Measurements from ENCODE around the gene ARHGAP45. TPM values are rescaled to one million over a fixed set of nuclear protein-coding genes. Genes with fewer than 3 reads are reported as not detected.

ARHGAP45 gene
- total RNA-seq, 2 donors from 2014 or later = 37.9 to 42.6 TPM

- peaks cover 9% of the 10 kb centered on the region for H3K36me3 ChIP-seq
- no peak for ATAC-seq (ENCODE audit: insufficient number of reproducible peaks, low FRiP score, low read depth)
- no peak overlapping the region for H3K4me3 ChIP-seq
- no peak for DNase-seq (ENCODE audit: low spot score)
- no peaks in the 10 kb centered on the region for H3K27me3 ChIP-seq (replicated peaks; ENCODE audit: insufficient read depth)
- no peak overlapping the region for H3K27ac ChIP-seq
- peaks cover 7 to 12% of the 10 kb centered on the region in 2 donors for H3K4me1 ChIP-seq (ENCODE audit: control insufficient read depth in 1 of 2, low read depth in 2 of 2)
- no peak for TF ChIP-seq CTCF (IDR thresholded peaks at IDR 0.05)
- H3K9me3 ChIP-seq = no peaks in the 10 kb centered on the region
Observed at GRCh38 chr19:1089126-1089771, 22.3 kb downstream of the ARHGAP45 start.

- Histone ChIP-seq H3K27ac (no peak overlapping the region), H3K9me3 (no peaks in the 10 kb centered on the region), H3K36me3 (peaks cover 9% of the 10 kb centered on the region), H3K27me3 (replicated peaks; ENCODE audit: insufficient read depth) (no peaks in the 10 kb centered on the region), H3K4me3 (no peak overlapping the region), H3K4me1 (ENCODE audit: control insufficient read depth in 1 of 2, low read depth in 2 of 2) (peaks cover 10 to 16% of the 10 kb centered on the region in 2 donors)
- no peak for TF ChIP-seq CTCF (IDR thresholded peaks at IDR 0.05)
- DNase-seq (ENCODE audit: low spot score) (no peak), ATAC-seq (ENCODE audit: insufficient number of reproducible peaks, low FRiP score, low read depth) (no peak)
Observed at GRCh38 chr19:1089891-1090290, 22.9 kb downstream of the ARHGAP45 start.

- ATAC-seq (ENCODE audit: insufficient number of reproducible peaks, low FRiP score, low read depth) = no peak
- no peak overlapping the region for H3K27ac ChIP-seq
- no peaks in the 10 kb centered on the region for H3K9me3 ChIP-seq
- no peak for DNase-seq (ENCODE audit: low spot score)
- H3K4me3 ChIP-seq = no peak overlapping the region
- no peaks in the 10 kb centered on the region for H3K27me3 ChIP-seq (replicated peaks; ENCODE audit: insufficient read depth)
- H3K4me1 ChIP-seq (ENCODE audit: control insufficient read depth in 1 of 2, low read depth in 2 of 2) = peaks cover 10 to 21% of the 10 kb centered on the region in 2 donors
- peaks cover 9% of the 10 kb centered on the region for H3K36me3 ChIP-seq
- TF ChIP-seq CTCF (IDR thresholded peaks at IDR 0.05) = no peak
Observed at GRCh38 chr19:1090731-1091543, 24.0 kb downstream of the ARHGAP45 start.

- Histone ChIP-seq H3K27me3 (replicated peaks; ENCODE audit: insufficient read depth) (no peaks in the 10 kb centered on the region), H3K4me1 (ENCODE audit: control insufficient read depth in 1 of 2, low read depth in 2 of 2) (peaks cover 10 to 23% of the 10 kb centered on the region in 2 donors), H3K9me3 (no peaks in the 10 kb centered on the region), H3K4me3 (no peak overlapping the region), H3K27ac (no peak overlapping the region), H3K36me3 (peaks cover 9% of the 10 kb centered on the region)
- ATAC-seq (ENCODE audit: insufficient number of reproducible peaks, low FRiP score, low read depth) (no peak), DNase-seq (ENCODE audit: low spot score) (no peak)
- no peak for TF ChIP-seq CTCF (IDR thresholded peaks at IDR 0.05)
Observed at GRCh38 chr19:1091544-1092175, 24.7 kb downstream of the ARHGAP45 start.

GRCh38 chr19:1093330-1093729 lies 26.4 kb downstream of the ARHGAP45 start:
- Histone ChIP-seq H3K36me3 (peaks cover 9% of the 10 kb centered on the region), H3K4me1 (ENCODE audit: control insufficient read depth in 1 of 2, low read depth in 2 of 2) (peaks cover 10 to 28% of the 10 kb centered on the region in 2 donors), H3K9me3 (no peaks in the 10 kb centered on the region), H3K27me3 (replicated peaks; ENCODE audit: insufficient read depth) (no peaks in the 10 kb centered on the region), H3K27ac (no peak overlapping the region), H3K4me3 (no peak overlapping the region)
- DNase-seq (ENCODE audit: low spot score) = no peak
- ATAC-seq (ENCODE audit: insufficient number of reproducible peaks, low FRiP score, low read depth) = no peak
- TF ChIP-seq CTCF (IDR thresholded peaks at IDR 0.05) = no peak

Data from thoracic aorta (tissue), 2 donors.